Cardiac septum (tissue), 1 donor: Measurements from ENCODE around the gene BCKDHA. TPM values are rescaled to one million over a fixed set of nuclear protein-coding genes. Genes with fewer than 3 reads are reported as not detected.
"Not testable (repeated sequence)": the region's sequence is repeated elsewhere in the genome, so short reads cannot be mapped to it uniquely, and the experiment has no call there.

ENCODE experiments used
- DNase-seq: peaks from one replicate; pipeline ENCODE4 v3.0.0-alpha.2; 2020; ENCODE audit warnings: low spot score
- intact Hi-C: fragments of 100-400 bp; cut with DNase I; formaldehyde crosslinking; loops from one replicate; pipeline ENCODE4 v1.14.0; 2022
- total RNA-seq: library from RNA; stranded (reverse); fragmentation: NEBNext Ultra II Directional; extraction: Animal tissue kit (Norgen Biotek cat#: 25700); gene quantifications from one replicate; pipeline ENCODE4 v1.2.1, GENCODE V29; 2021
- donor health status: DM: no; HTN: no; CAD: no.

Gene BCKDHA
- total RNA-seq, 1 donor from 2014 or later = 36.9 TPM

DNA sequence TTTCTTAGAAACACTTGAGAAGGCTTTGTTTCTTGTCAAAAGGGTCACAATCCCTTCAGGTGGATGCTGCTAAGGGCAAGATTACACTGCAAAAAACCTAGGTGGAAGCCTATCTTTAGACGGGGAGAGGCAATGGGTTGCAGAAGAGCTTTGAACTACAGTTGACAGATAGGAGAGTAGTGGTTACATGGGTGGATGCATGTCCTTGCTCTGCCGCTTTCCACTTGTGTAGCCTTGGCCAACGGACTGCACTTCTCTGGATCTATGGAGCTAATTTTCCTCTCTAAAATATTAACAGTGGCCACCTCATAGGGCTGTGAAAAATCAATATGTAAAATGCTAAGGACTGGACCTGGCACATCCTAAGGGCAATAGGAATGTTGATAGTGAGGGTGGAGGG lies 980 bp downstream of the BCKDHA start:
- no peak for DNase-seq
- intact Hi-C loops = loop anchor here (5.0 kb wide), 1 partner anchor 36 kb away; the partner anchor contains the start of gene B9D2

DNA sequence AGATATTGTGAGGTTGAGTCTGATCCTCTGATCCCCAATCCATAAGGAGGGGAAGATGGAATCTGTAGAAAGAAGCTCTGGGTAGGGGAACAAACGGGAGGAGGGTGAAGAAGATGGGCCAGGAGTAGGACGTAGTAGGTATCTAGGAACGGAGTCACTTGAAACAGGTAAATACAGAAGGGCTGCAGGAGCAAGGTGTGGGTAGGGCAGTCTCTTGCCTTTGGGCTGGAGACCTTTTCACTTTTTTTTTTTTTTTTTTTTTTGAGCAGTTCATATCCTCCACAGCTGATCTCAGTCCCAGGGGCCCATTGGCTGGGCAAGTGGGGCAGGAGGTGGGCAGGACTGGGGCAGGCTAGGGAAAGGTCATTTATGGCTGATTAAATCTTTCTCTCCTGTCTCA lies 1.5 kb downstream of the BCKDHA start:
- DNase-seq = no peak
- intact Hi-C loops = loop anchor here (5.0 kb wide), 1 partner anchor 37 kb away; the partner anchor contains the start of gene B9D2

DNA sequence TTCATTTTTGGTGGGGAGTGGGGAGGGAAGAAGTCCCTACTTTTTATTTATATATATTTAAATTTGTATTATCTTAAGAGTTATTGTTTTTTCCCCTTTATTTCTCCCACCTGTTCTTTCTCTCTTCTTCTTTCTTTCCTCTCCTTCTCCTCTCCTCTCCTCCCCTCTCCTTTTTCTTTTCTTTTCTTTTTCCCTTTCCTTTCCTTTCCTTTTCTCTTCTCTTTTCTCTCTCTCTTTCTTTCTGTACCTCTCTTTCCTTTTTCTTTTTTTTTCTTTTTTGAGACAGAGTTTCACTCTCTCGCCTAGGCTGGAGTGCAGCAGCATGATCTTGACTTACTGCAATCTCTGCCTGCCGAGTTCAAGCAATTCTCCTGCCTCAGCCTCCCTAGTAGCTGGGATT lies 1.9 kb downstream of the BCKDHA start:
- intact Hi-C loops = loop anchor here (5.0 kb wide), 1 partner anchor 37 kb away; the partner anchor contains the start of gene B9D2
- no peak for DNase-seq

DNA sequence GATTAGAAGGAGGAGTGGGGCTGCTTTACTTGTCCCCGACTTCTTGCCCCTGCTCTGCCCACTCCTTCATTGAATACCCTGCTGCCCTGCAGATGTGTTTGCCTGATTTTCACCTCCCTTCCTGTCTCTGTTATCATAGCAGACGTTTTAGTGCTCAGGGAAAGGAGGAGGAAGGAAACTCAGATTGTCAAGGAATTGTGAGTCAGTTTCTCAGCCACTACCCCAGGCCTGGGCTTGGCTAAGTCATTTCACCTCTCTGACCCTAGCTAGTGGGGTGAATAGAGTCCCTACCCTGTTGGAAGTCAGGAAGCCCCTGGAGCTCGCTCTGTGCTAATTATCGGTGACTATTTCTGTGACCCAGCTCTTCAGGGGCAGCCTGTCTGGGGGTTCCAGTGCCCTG lies 3.9 kb downstream of the BCKDHA start:
- intact Hi-C loops = no loop called here
- no peak for DNase-seq

DNA sequence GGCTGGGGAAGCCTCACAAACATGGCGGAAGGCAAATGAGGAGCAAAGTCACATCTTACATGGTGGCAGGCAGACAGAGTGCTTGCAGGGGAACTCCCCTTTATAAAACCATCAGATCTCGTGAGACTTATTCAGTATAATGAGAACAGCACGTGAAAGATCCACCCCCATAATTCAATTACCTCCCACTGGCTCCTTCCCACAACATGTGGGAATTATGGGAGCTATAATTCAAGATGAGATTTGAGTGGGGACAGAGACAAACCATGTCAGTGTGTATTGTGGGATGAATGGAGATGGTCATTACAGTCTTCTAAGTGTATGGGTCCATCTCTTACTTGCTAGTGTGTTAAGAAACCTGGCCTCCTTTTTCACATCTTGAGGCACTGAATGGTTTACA lies 4.4 kb downstream of the BCKDHA start:
- intact Hi-C loops = no loop called here
- DNase-seq = no peak

DNA sequence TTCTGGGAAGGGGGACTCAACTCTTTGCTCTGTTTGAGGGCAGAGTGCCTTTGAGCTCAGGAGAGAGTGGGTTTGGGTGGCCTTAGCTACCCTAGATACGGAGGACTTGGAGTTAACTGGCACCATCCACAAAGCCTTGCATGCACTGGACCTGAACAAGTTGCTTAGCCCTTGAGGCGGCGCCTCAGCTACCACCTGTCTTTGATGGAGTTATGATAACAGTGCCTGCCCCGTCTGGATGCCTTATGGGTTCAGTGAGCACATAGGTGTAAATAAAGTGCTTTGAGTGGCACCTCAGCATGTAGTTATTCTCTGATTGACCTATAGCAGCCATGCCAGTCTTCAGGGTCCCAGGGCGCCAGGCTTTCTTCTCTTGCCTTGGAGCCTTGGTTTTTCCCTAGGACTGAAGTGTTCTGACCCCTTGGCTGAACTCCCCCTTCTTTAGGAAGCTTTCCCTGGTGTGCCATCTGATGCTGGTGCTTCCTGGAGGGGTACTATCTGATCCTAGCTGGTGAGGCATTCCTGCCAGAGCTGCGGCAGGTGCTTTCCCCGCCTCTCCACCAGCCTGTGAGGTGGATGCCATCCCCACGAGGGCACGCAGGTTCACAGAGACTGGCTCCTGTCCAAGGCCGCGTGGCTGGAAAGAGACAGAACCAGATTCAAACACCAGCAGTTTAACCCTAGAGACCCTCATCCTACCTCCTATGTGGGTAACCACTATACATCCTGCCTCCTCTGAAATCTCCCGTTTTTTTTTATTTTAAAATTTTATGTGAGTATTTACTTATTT lies 5.8 kb downstream of the BCKDHA start:
- no peak for DNase-seq
- intact Hi-C loops = no loop called here

DNA sequence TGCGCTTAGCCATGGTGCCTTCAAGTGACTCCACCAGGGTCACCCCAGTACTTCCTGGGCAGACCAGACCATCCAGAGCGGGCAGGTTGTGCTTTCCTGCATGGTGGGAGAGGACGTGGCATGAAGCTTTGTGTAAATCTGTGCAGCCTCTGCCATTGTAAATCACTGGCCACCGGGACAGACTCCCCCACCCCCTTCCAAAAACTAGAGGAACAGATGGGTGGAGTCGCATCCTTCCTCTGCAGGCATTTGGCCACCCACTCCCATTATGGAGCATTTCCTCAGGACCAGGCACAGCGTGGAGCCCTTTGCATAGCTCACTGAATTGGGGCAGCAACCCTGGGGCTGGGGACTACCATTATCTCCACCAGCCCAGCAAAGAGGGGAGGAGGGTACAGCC lies 8.2 kb downstream of the BCKDHA start:
- intact Hi-C loops = no loop called here
- DNase-seq = no peak

DNA sequence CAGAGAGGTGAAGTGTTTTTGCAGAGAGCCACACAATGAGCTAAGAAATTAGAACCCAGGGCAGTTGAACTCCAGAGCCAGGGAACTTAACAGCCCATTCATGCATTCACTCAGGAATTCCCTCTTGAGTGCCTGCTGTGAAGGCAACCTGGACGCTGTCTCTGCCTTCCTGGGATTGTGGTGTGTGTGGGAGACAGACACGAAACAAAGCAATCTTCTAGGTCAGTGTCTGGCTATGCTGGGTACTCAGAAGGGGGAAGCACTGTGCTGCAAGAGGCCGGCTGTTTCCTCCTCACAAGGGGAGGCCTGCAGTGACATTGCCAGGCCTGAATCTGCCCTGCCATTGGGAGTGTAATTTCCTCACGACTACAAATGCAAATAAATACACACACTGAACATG lies 9.7 kb downstream of the BCKDHA start:
- no peak for DNase-seq
- intact Hi-C loops = no loop called here

DNA sequence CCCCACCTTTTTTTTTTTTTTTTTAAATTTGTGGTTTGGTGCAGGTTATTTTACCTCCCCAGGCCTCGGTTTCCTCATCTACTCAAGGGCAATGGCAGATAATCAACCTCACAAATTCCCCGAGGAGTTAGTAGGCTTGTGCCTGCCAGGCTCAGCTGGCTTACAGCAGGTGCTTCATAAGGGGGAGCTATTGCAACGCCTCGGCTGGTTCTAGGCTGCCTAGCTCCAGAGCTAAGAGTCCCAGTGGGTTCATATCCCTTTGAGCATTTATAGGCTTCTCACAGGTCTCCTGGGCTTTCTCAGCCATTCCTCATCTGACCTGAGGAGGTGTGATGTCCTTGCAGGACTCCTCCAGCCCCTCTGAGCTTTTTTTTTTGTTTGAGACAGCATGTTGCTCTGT lies 10.6 kb downstream of the BCKDHA start:
- DNase-seq = no peak
- intact Hi-C loops = no loop called here

DNA sequence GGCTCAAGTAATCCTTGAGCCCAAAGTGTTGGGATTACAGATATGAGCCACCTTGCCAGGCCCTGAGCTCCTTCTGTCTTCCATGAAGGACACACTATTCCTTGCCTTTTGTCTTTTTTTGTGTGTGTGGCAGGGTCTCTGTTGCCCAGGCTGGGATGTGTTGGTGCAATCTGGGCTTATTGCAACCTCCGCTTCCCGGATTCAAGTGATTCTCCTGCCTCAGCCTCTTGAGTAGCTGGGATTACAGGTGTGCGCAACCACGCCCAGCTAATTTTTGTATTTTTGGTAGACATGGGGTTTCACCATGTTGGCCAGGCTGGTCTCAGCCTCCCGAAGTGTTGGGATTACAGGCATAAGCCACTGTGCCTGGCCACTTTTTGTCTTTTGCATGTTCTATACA lies 11.2 kb downstream of the BCKDHA start:
- intact Hi-C loops, DNase-seq: not testable (repeated sequence)

DNA sequence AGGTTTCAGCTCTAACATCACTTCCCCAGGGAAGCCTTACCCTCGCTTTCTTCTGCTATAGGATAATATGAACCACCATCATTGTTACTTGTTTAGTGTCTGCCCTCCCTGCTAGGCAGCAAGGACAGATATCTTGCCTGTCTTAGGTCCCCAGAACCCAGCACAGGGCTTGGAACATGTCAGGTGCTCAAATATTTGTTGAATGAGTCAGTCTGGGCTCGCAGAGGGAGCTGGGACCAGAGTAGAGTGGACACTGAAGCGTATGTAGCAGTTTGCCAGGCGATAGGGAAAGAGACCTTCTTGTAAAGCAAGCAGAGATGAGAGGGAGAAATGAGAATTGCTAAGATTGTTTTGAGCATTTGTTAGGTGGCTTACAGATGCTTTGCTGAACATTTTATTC lies 11.7 kb downstream of the BCKDHA start:
- intact Hi-C loops = no loop called here
- no peak for DNase-seq

DNA sequence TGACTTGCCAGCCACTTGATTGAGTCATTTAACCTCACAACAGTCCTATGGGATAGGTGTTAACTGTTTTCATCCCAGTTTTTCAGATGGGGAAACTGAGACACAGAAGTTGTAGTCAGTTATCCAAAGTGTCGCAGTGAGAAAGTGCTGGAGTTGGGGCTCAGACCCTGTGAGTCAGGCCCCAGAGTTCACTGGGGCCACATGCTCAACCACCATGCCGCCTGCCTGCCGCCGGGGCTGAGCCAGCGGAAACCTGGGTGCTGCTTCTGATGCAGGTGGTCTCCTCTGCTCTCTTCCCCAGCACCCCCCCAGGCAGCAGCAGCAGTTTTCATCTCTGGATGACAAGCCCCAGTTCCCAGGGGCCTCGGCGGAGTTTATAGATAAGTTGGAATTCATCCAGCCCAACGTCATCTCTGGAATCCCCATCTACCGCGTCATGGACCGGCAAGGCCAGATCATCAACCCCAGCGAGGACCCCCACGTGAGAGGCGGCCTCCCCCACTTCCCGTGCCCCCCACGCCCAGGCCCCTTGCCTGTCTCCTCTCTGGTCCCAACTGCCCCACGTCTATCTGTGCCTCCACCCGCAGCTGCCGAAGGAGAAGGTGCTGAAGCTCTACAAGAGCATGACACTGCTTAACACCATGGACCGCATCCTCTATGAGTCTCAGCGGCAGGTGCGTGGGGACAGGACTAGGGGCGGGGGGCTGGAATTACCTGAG lies 12.9 kb downstream of the BCKDHA start:
- no peak for DNase-seq
- intact Hi-C loops = loop anchor here (2.0 kb wide), 1 partner anchor 16 kb away; the partner anchor contains the start of gene B3GNT8

DNA sequence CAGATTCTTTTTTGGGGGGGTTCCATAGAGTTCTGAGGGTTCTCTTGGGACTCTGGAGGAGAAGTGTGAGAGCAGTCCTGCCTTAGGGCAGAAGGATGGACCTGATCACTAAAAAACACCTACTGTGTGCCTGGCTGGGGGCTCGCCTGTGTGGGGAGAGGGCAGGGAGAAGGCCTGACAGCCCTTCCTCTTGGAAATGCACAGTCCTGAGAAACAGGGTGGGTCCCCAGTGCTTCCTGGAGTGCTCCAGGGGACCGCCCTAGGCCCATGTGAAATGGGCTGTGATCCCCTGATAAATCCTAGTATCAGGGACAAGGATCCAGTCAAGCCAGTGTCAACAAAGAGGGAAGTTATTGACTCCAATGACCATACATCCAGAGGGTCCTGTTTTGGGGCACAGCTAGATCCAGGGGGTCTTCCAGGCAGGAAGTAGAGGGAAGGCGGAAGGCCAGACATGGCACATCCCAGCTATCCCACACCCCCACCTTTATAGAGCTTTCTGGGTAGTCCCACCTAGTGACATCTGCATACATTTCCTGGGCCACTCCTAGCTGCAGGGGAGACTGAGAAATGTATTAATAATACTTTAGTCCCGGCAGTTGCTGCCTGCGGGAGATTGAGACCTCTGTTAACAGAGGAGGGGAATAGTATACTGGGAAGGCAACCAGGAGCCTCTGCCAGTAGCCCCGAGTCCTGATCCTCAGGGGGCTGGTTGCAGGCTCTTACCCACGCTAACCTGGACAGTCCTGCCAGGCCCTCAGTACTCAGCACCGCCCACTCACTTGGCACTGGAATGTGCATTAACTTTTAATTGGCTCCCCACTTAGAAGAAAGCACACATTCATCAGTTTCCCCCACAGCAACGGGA lies 13.7 kb downstream of the BCKDHA start:
- intact Hi-C loops = loop anchor here (2.0 kb wide), 1 partner anchor 15 kb away; the partner anchor contains the start of gene B3GNT8
- DNase-seq = no peak

DNA sequence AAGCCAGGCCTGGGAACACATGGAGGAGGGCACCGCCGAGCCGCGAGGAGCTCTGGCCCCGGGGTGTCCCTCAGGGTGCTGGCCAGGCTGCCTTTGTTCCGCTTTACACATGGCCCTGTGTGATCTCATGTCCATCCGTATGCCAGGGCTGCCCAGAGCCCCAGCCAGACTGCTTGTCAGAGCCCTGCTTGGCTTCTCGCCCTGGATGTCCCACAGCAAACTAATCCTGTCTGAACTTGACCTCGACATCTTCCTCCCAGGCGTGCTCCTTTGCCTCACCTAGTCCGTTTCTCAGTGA lies 14.3 kb downstream of the BCKDHA start:
- intact Hi-C loops = loop anchor here (2.0 kb wide), 1 partner anchor 15 kb away; the partner anchor contains the start of gene B3GNT8
- peak; percentile 87 for DNase-seq

DNA sequence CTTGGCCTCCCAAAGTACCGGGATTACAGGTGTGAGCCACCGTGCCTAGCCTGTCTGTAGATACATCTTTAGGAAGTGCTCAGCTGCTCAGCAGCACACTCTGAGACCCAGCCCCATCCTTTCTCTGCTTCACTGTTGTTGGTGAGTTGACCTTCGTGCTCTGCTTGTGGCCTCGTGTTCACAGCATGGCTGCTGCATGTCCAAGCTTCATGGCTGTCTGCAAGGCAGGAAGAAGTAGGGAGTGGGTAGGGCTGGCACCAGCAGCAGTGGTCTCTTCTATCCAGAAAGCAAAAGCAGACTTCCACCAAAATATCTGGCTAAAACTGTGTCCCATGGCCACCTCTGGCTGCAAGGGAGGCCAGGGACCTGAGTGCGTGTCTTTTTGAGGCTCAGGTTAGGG lies 15.3 kb downstream of the BCKDHA start:
- DNase-seq = no peak
- intact Hi-C loops = no loop called here

DNA sequence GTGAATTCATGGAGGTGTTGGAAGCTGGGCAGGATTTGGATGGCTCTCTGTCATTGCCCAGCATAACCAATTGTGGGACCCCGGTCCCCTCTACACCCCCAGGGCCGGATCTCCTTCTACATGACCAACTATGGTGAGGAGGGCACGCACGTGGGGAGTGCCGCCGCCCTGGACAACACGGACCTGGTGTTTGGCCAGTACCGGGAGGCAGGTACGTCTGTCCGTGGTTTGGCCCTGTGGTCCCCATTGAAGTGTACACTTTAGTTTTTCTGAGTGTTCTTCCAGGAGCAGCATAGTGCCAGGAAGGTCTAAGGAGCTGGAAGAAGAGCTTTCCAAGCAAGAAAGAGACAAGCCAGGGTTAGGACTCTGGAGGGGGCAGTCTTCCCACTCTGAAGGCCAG lies 16.3 kb downstream of the BCKDHA start:
- DNase-seq = no peak
- intact Hi-C loops = no loop called here

DNA sequence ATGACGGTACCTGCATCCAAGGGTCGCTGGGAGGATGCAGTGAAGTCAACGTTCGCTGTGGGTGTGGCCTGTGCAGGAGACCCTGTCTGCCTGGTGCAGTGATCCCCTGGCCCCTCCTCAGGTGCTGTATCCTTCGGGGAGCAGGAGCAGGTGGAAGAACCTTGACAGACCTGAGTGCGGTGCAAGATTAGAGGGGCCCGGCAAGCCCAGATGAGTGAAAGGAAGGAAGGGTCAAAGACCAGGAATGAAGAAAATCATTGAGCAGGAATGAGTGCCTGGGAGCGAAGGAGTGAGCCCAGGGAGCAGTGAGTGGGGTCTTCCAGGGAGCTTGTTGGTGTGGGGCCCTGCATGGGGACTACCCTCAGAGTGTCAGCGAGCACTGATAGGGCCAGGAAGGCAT lies 16.8 kb downstream of the BCKDHA start:
- intact Hi-C loops = no loop called here
- DNase-seq = no peak

DNA sequence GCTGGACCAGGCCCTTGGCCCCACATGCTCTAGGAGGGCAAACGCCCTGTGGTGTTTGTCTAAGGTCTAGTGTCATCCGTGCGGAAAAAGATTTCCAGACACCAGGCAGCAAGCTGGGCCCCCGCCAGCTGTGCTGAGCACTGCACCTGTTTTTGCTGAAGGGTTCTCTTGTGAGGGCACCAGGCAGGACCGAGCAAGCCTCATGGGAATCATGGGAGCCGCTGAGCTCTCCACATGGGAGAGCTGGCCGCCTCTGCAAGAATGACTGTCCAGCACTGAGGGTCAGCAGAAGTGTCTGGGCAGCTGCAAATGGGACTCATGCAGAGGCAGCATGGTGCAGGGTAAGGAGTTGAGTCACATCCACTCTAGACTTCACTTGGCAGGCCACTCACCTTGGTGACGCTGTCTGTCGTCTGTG lies 17.5 kb downstream of the BCKDHA start:
- DNase-seq = no peak
- intact Hi-C loops = no loop called here

DNA sequence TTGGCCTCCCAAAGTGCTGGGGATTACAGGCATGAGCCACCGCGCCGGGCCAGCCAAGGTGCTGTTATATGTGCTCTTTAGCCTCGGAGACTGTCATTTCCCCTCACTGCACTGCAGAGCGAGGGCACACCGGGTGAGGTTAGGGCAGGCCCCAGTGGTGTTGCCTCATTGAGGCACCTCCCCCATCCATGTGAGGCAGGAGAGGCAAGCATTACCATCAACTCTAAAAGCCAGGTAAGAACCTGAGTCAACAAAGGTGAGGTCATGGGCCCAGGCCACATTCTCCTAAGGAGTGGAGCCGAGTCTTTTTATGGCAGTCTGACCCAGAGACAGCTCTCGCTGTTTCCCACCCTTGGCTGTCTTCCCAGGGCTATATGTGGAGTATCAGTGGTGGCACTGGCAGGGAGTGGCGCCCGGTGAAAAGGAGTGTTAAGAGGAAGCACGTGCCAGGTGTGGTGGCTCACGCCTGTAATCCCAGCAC lies 18.6 kb downstream of the BCKDHA start:
- intact Hi-C loops = no loop called here
- no peak for DNase-seq
